HUDEP-2 (cell line): ENCODE data around the gene PSORS1C1.
A peak's percentile ranks its signal among the peaks of the same experiment; 100 is the strongest.

Experiments used
- DNase-seq, 76 experiments: peaks; one replicate each; lab custom pipeline; 2025; ENCODE audit not compliant: unreplicated experiment in 76 of 76; lab: John Stamatoyannopoulos, UW

The PSORS1C1 gene

GRCh38 chr6:31094389-31094881 is 20.2 kb upstream of the PSORS1C1 start:
- no peak for DNase-seq

GRCh38 chr6:31096215-31096614 is 18.4 kb upstream of the PSORS1C1 start:
- no peak for DNase-seq

- no peak for DNase-seq
Observed at GRCh38 chr6:31096656-31097055, 17.9 kb upstream of the PSORS1C1 start.

DNA sequence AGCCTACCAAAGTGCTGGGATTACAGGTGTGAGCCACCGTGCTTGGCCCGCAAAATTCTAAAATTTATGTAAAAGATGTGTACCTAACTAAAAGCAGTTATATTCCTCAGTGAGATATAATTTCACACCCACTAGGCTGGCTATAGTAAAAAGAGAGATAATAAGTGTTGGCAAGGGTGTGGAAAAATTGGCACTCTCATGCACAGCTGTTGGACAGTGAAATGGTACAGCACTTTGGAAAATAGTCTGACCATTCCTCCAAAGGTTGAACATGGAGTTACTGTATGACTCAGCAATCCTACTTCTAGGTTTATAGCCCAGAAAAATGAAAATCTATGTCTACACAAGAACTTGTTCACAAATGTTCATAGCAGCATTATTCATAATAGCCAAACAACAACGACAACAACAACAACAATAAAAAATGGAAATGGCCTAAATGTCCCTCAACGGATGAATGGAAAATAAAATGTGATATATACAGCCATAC is 16.1 kb upstream of the PSORS1C1 start:
- DNase-seq, result no peak

DNA sequence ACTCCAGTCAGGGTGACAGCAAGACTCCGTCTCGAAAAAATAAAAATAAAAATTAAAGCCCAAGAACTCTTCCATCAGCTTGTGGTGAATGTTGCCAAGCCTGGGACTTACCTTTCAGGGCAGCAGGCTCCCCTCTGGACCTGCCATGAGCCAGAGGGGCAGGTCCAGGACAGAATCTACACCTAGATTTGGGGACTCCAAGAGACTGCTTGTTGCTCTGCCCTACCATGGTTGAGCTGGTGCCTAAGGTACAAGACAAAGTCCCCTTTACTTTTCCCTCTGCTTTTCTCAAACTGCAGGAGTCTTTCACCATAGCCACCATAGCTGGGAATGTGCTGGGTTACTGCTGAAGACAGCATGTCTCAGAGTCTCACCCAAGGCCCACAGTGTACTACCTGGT is 11.5 kb upstream of the PSORS1C1 start:
- DNase-seq, result no peak

GRCh38 chr6:31107052-31107451 is 7.5 kb upstream of the PSORS1C1 start:
- no peak for DNase-seq

- DNase-seq, result no peak
Observed at GRCh38 chr6:31110825-31111582, 3.6 kb upstream of the PSORS1C1 start.

- no peak for DNase-seq
Observed at GRCh38 chr6:31111712-31112111, 2.9 kb upstream of the PSORS1C1 start.

- DNase-seq, result no peak
Observed at GRCh38 chr6:31112478-31112877, 2.1 kb upstream of the PSORS1C1 start, which contains the start of gene C6orf15. Gene C6orf15 (minus strand): TSS chr6:31112575. CDS start chr6:31112555, 20 bp downstream.

- no peak for DNase-seq
Observed at GRCh38 chr6:31113861-31114540, 599 bp upstream of the PSORS1C1 start.

GRCh38 chr6:31114970-31115849 is 610 bp downstream of the PSORS1C1 start:
- peak in 5 of 76 experiments; percentile 6 to 31 (median 27) for DNase-seq

DNA sequence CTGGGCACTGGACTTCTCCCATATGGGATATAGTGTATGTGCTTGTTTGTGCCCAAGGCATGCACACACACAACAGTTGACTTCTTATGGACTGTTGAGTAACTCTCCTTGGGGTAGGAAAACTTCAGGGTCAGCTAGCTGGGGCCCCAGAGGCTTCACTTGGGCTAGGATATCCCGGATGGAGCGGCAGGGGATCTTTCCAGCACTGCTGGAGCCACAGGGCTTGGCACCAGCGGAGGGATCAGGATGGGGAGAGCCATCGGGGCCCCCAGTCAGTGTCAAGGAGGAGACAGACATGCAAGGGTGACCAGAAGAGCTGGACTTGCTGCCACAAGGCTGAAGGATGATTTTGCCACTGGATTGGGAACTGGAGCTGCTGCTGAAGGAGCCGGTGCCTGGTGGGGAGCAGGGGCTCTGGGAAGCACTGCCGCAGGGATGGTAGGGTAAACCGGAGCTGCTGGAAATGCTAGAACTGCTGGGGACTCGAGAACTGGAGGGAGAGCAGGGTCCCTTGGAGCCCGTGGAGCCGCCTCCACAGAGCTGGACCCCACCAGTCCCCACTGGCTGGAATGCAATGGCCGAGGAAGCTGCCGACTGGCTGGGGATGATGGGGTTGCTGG is 1.5 kb downstream of the PSORS1C1 start:
- no peak for DNase-seq

- no peak for DNase-seq
Observed at GRCh38 chr6:31116661-31117385, 2.2 kb downstream of the PSORS1C1 start.

GRCh38 chr6:31118178-31118577 is 3.6 kb downstream of the PSORS1C1 start:
- DNase-seq, result no peak

GRCh38 chr6:31120151-31120915 is 5.7 kb downstream of the PSORS1C1 start, which contains the start of gene CDSN:
Gene CDSN (minus strand): TSS chr6:31120446. CDS start chr6:31120419, 27 bp downstream.
- DNase-seq, result no peak

GRCh38 chr6:31121131-31121790 is 6.7 kb downstream of the PSORS1C1 start:
- no peak for DNase-seq

- peak in 30 of 76 experiments; percentile 5 to 74 (median 26) for DNase-seq
Observed at GRCh38 chr6:31122791-31123706, 8.4 kb downstream of the PSORS1C1 start.
